ENCODE results near the gene SGMS1. TPM values are rescaled to one million over a fixed set of nuclear protein-coding genes. Genes with fewer than 3 reads are reported as not detected.
"Not testable (repeated sequence)": the region's sequence is repeated elsewhere in the genome, so short reads cannot be mapped to it uniquely, and the experiment has no call there.

The SGMS1 gene
- polyA plus RNA-seq, 2 of the 4 experiments (the other 2 are of a cell fraction) = 22.7 to 28.2 TPM

DNA sequence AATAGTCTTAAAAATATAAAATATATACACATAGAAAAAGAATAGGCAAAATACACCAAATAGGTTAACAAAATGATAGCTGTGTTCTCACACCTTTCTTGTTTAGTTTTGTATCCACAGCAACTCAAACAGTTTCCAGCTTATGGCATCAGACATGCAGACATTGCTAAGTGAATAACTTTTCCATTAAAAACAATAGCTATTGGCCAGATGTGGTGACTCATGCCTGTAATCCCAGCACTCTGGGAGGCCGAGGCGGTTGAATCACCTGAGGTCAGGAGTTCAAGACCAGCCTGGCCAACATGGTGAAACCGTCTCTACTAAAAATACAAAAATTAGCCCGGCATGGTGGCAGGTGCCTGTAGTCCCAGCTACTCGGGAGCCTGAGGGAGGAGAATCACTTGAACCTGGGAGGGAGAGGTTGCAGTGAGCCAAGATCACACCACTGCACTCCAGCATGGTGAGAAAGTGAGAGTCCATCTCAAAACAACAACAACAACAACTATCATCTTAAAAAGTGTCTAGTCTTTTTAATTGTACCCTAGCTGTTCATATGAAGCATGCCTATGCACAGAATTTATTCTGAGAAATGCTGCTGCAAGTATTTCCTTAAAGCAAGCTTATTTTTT, 88.9 kb downstream of the SGMS1 start:
- POLR2A ChIA-PET = interaction anchor here (0.9 to 1.5 kb wide), 2 partner anchors 17 to 89 kb away, joined by 3 to 5 read pairs; partner anchors contain the start of gene SGMS1
- H3K4me3 ChIP-seq; H3K9me3 ChIP-seq; H3K4me1 ChIP-seq; FAIRE-seq; H3K27ac ChIP-seq; TF ChIP-seq FOSL2 (IDR thresholded peaks at IDR 0.05): not testable (repeated sequence)
- WGBS (ENCODE audit: missing lambda C conversion rate) = 36% methylated on average over 5 of the region's 5 CpGs
- peak; percentile 80 for TF ChIP-seq FOSL2 (CRISPR knock-in tag; IDR thresholded peaks at IDR 0.05)
- CTCF ChIA-PET = interaction anchor here (0.8 kb wide), 1 partner anchor 9 kb away, joined by 3 read pairs; no protein-coding TSS in a partner anchor
- DNase-seq (ENCODE audit: low read depth in 1 of 2, low spot score in 1 of 2) (peak in 1 of 2 experiments; percentile 59), ATAC-seq (peak; percentile 43 to 46; a peak in 3 of 6 replicates)
- H3K4me2 ChIP-seq = 0 out of 3 replicates have a peak overlapping the region, but pooled peaks have one; percentile 30

- no peak for ATAC-seq
- Histone ChIP-seq H3K27ac (no peak overlapping the region), H3K4me1 (peaks cover 6% of the 10 kb centered on the region; the same call in 2 of the 3 replicates), H3K9me3 (no peaks in the 10 kb centered on the region), H3K4me3 (no peak overlapping the region), H3K4me2 (no peak overlapping the region)
- POLR2A ChIA-PET = no interaction called here
- WGBS (ENCODE audit: missing lambda C conversion rate) = 95% methylated on average over 1 of the region's 1 CpG
- DNase-seq (ENCODE audit: low read depth in 1 of 2, low spot score in 1 of 2) = no peak
- CTCF ChIA-PET = interaction anchor here (1.3 kb wide), 1 partner anchor 20 kb away, joined by 4 read pairs; no protein-coding TSS in a partner anchor
- peak; percentile 90 for FAIRE-seq
- no peak for TF ChIP-seq MAX (IDR thresholded peaks at IDR 0.05)
- TF ChIP-seq ESRRA (IDR thresholded peaks at IDR 0.05; ENCODE audit: borderline replicate concordance, low read length) = no peak
- no peak for TF ChIP-seq BHLHE40 (IDR thresholded peaks at IDR 0.05; ENCODE audit: low read depth, low read length)
- TF ChIP-seq TP53 (CRISPR knock-in tag; IDR thresholded peaks at IDR 0.05) = no peak
- no peak for TF ChIP-seq RNF2 (IDR thresholded peaks at IDR 0.05; ENCODE audit: borderline replicate concordance, low read depth)
- no peak for TF ChIP-seq ELK1 (IDR thresholded peaks at IDR 0.05; ENCODE audit: low read depth, low read length)
- TF ChIP-seq CBX2 (IDR thresholded peaks at IDR 0.05; ENCODE audit: borderline replicate concordance, low read depth) = no peak
- no peak for TF ChIP-seq KDM5A (IDR thresholded peaks at IDR 0.05)
- no peak for TF ChIP-seq CTCF (IDR thresholded peaks at IDR 0.05)
- TF ChIP-seq, protein P1, sequence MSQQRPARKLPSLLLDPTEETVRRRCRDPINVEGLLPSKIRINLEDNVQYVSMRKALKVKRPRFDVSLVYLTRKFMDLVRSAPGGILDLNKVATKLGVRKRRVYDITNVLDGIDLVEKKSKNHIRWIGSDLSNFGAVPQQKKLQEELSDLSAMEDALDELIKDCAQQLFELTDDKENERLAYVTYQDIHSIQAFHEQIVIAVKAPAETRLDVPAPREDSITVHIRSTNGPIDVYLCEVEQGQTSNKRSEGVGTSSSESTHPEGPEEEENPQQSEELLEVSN (IDR thresholded peaks at IDR 0.05; ENCODE audit: borderline replicate concordance, low read depth) = no peak
- TF ChIP-seq FOSL2 (IDR thresholded peaks at IDR 0.05) = no peak
- no peak for TF ChIP-seq FOSL2 (CRISPR knock-in tag; IDR thresholded peaks at IDR 0.05)
- no peak for TF ChIP-seq FOXS1 (CRISPR knock-in tag; IDR thresholded peaks at IDR 0.05)
- TF ChIP-seq HEYL (CRISPR knock-in tag; IDR thresholded peaks at IDR 0.05) = no peak
- no peak for TF ChIP-seq RCOR1 (IDR thresholded peaks at IDR 0.05; ENCODE audit: low read depth, low read length)
- no peak for TF ChIP-seq CBX8 (IDR thresholded peaks at IDR 0.05)
- TF ChIP-seq GATA3 (IDR thresholded peaks at IDR 0.05; ENCODE audit: borderline replicate concordance) = no peak
- TF ChIP-seq, protein P2, sequence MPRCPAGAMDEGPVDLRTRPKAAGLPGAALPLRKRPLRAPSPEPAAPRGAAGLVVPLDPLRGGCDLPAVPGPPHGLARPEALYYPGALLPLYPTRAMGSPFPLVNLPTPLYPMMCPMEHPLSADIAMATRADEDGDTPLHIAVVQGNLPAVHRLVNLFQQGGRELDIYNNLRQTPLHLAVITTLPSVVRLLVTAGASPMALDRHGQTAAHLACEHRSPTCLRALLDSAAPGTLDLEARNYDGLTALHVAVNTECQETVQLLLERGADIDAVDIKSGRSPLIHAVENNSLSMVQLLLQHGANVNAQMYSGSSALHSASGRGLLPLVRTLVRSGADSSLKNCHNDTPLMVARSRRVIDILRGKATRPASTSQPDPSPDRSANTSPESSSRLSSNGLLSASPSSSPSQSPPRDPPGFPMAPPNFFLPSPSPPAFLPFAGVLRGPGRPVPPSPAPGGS (IDR thresholded peaks at IDR 0.05) = no peak
- no peak for TF ChIP-seq ZSCAN20 (CRISPR knock-in tag; IDR thresholded peaks at IDR 0.05)
- TF ChIP-seq NFE2L2 (conservative IDR thresholded peaks at IDR 0.05; ENCODE audit: low read length) = no peak
Measured at GRCh38 chr10:50533296-50533695, 90.5 kb downstream of the SGMS1 start.

All from A549 (cell line).